ENCODE data around the gene MAP2K1.
A peak's percentile ranks its signal among the peaks of the same experiment; 100 is the strongest.

Gene MAP2K1

DNA sequence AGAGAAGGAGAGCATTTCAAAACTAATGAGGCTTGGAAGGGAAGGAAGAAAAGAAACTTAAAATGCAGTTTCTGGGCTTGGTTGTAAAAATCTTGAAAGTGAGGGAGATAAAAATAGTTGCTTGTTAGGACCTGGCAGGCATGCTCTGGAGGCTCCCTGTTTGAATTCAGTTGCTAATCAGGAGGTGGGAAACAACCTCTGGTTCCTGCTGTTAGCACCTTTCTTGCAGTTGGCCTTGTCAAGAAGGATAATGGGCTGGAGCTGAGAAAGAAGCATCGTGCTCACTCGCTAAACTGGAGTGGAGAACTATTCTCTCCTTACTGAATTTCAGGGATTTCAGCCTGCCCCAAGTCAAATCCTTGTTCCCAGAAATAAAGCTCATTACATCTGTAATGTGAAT, 87.4 kb downstream of the MAP2K1 start:
- no peaks in the 10 kb centered on the region for H3K9me3 ChIP-seq (ENCODE audit: control insufficient read depth, insufficient read depth, low read depth, low read length)
- H3K4me1 ChIP-seq (ENCODE audit: control insufficient read depth, insufficient read depth, low read length) = no peaks in the 10 kb centered on the region
- H3K4me3 ChIP-seq (ENCODE audit: low read depth, low read length) = no peak overlapping the region
- TF ChIP-seq ZNF660 (tag by site-specific recombination; IDR thresholded peaks at IDR 0.05) = no peak
- ChIA-PET POLR2A (no interaction called here), CTCF (interaction anchor here (1.1 to 1.9 kb wide), 2 partner anchors 24 to 88 kb away, joined by 6 to 9 read pairs; partner anchors contain the start of genes MAP2K1 and SNAPC5)
- H3K36me3 ChIP-seq (ENCODE audit: control insufficient read depth in 2 of 2, insufficient read depth in 1 of 2, low read length in 2 of 2) = no peaks in the 10 kb centered on the region; a peak in 1 of 3 replicates
- H3K27ac ChIP-seq (ENCODE audit: extremely low read depth, low read depth, low read length) = no peak overlapping the region

GRCh38 chr15:66474963-66475362, 88.3 kb downstream of the MAP2K1 start:
- Histone ChIP-seq H3K36me3 (ENCODE audit: control insufficient read depth in 2 of 2, insufficient read depth in 1 of 2, low read length in 2 of 2) (no peaks in the 10 kb centered on the region; a peak in 1 of 3 replicates), H3K4me1 (ENCODE audit: control insufficient read depth, insufficient read depth, low read length) (no peaks in the 10 kb centered on the region), H3K9me3 (ENCODE audit: control insufficient read depth, insufficient read depth, low read depth, low read length) (no peaks in the 10 kb centered on the region), H3K4me3 (ENCODE audit: low read depth, low read length) (no peak overlapping the region), H3K27ac (ENCODE audit: extremely low read depth, low read depth, low read length) (no peak overlapping the region)
- ChIA-PET CTCF (interaction anchor here (1.1 to 1.9 kb wide), 2 partner anchors 23 to 89 kb away, joined by 6 to 9 read pairs; partner anchors contain the start of genes MAP2K1 and SNAPC5), POLR2A (no interaction called here)
- TF ChIP-seq ZNF623 (tag by site-specific recombination; IDR thresholded peaks at IDR 0.05) = no peak
- no peak for TF ChIP-seq ZNF23 (tag by site-specific recombination; IDR thresholded peaks at IDR 0.05; ENCODE audit: borderline replicate concordance)
- TF ChIP-seq ZNF792 (tag by site-specific recombination; IDR thresholded peaks at IDR 0.05) = no peak
- no peak for TF ChIP-seq ZNF324 (tag by site-specific recombination; IDR thresholded peaks at IDR 0.05)
- no peak for TF ChIP-seq ZNF175 (tag by site-specific recombination; IDR thresholded peaks at IDR 0.05)
- TF ChIP-seq, protein P1, sequence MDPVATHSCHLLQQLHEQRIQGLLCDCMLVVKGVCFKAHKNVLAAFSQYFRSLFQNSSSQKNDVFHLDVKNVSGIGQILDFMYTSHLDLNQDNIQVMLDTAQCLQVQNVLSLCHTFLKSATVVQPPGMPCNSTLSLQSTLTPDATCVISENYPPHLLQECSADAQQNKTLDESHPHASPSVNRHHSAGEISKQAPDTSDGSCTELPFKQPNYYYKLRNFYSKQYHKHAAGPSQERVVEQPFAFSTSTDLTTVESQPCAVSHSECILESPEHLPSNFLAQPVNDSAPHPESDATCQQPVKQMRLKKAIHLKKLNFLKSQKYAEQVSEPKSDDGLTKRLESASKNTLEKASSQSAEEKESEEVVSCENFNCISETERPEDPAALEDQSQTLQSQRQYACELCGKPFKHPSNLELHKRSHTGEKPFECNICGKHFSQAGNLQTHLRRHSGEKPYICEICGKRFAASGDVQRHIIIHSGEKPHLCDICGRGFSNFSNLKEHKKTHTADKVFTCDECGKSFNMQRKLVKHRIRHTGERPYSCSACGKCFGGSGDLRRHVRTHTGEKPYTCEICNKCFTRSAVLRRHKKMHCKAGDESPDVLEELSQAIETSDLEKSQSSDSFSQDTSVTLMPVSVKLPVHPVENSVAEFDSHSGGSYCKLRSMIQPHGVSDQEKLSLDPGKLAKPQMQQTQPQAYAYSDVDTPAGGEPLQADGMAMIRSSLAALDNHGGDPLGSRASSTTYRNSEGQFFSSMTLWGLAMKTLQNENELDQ (tag by site-specific recombination; IDR thresholded peaks at IDR 0.05; ENCODE audit: low read depth) = no peak
- TF ChIP-seq, protein P2, sequence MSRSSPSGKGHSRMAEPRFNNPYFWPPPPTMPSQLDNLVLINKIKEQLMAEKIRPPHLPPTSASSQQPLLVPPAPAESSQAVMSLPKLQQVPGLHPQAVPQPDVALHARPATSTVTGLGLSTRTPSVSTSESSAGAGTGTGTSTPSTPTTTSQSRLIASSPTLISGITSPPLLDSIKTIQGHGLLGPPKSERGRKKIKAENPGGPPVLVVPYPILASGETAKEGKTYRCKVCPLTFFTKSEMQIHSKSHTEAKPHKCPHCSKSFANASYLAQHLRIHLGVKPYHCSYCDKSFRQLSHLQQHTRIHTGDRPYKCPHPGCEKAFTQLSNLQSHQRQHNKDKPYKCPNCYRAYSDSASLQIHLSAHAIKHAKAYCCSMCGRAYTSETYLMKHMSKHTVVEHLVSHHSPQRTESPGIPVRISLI (tag by site-specific recombination; IDR thresholded peaks at IDR 0.05) = no peak
- TF ChIP-seq ZNF677 (tag by site-specific recombination; IDR thresholded peaks at IDR 0.05) = no peak
- no peak for TF ChIP-seq KLF1 (tag by site-specific recombination; IDR thresholded peaks at IDR 0.05)

- H3K4me3 ChIP-seq (ENCODE audit: low read depth, low read length) = no peak overlapping the region
- ChIA-PET CTCF (no interaction called here), POLR2A (no interaction called here)
- no peaks in the 10 kb centered on the region for H3K9me3 ChIP-seq (ENCODE audit: control insufficient read depth, insufficient read depth, low read depth, low read length)
- peaks cover 0 to 8% of the 10 kb centered on the region in 2 experiments; a peak in 2 of 3 replicates for H3K36me3 ChIP-seq (ENCODE audit: control insufficient read depth in 2 of 2, insufficient read depth in 1 of 2, low read length in 2 of 2)
- no peaks in the 10 kb centered on the region for H3K4me1 ChIP-seq (ENCODE audit: control insufficient read depth, insufficient read depth, low read length)
- H3K27ac ChIP-seq (ENCODE audit: extremely low read depth, low read depth, low read length) = no peak overlapping the region
- TF ChIP-seq ZNF121 (tag by site-specific recombination; IDR thresholded peaks at IDR 0.05) (no peak), EGR2 (tag by site-specific recombination; IDR thresholded peaks at IDR 0.05; ENCODE audit: low read depth) (peak; percentile 79), SP2 (tag by site-specific recombination; IDR thresholded peaks at IDR 0.05) (no peak), ZFHX2 (tag by site-specific recombination; conservative IDR thresholded peaks at IDR 0.05) (peak; percentile 85), PRDM4 (tag by site-specific recombination; IDR thresholded peaks at IDR 0.05) (no peak), ZBTB26 (tag by site-specific recombination; optimal IDR thresholded peaks at IDR 0.05) (no peak)
- TF ChIP-seq, protein P3, sequence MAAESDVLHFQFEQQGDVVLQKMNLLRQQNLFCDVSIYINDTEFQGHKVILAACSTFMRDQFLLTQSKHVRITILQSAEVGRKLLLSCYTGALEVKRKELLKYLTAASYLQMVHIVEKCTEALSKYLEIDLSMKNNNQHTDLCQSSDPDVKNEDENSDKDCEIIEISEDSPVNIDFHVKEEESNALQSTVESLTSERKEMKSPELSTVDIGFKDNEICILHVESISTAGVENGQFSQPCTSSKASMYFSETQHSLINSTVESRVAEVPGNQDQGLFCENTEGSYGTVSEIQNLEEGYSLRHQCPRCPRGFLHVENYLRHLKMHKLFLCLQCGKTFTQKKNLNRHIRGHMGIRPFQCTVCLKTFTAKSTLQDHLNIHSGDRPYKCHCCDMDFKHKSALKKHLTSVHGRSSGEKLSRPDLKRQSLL (tag by site-specific recombination; IDR thresholded peaks at IDR 0.05) = no peak
- TF ChIP-seq, protein P4, sequence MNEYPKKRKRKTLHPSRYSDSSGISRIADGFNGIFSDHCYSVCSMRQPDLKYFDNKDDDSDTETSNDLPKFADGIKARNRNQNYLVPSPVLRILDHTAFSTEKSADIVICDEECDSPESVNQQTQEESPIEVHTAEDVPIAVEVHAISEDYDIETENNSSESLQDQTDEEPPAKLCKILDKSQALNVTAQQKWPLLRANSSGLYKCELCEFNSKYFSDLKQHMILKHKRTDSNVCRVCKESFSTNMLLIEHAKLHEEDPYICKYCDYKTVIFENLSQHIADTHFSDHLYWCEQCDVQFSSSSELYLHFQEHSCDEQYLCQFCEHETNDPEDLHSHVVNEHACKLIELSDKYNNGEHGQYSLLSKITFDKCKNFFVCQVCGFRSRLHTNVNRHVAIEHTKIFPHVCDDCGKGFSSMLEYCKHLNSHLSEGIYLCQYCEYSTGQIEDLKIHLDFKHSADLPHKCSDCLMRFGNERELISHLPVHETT (tag by site-specific recombination; IDR thresholded peaks at IDR 0.05) = no peak
- TF ChIP-seq, protein P5, sequence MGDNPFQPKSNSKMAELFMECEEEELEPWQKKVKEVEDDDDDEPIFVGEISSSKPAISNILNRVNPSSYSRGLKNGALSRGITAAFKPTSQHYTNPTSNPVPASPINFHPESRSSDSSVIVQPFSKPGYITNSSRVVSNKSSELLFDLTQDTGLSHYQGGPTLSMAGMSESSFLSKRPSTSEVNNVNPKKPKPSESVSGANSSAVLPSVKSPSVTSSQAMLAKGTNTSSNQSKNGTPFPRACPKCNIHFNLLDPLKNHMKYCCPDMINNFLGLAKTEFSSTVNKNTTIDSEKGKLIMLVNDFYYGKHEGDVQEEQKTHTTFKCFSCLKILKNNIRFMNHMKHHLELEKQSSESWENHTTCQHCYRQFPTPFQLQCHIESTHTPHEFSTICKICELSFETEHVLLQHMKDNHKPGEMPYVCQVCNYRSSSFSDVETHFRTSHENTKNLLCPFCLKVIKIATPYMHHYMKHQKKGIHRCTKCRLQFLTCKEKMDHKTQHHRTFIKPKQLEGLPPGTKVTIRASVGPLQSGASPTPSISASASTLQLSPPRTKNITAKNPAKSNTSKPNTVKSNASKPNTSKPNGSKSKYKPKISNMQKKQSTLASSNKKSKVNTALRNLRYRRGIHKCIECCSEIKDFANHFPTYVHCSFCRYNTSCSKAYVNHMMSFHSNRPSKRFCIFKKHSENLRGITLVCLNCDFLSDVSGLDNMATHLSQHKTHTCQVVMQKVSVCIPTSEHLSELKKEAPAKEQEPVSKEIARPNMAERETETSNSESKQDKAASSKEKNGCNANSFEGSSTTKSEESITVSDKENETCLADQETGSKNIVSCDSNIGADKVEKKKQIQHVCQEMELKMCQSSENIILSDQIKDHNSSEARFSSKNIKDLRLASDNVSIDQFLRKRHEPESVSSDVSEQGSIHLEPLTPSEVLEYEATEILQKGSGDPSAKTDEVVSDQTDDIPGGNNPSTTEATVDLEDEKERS (tag by site-specific recombination; IDR thresholded peaks at IDR 0.05) = no peak
Measured at GRCh38 chr15:66476535-66476934, 89.8 kb downstream of the MAP2K1 start.
